Keratinocyte (primary cell): Measurements from ENCODE around the gene CDHR1. TPM values are rescaled to one million over a fixed set of nuclear protein-coding genes. Genes with fewer than 3 reads are reported as not detected.

ENCODE experiments used
- DNase-seq: peaks from one replicate; pipeline ENCODE4 v3.0.0-alpha.2; 2011; ENCODE audit warnings: low read depth, missing footprints, low spot score
- FAIRE-seq: peaks from 2 replicates; lab custom pipeline; 2011; peaks lifted over from hg19 to GRCh38; lab: Jason Lieb, UNC
- H2AFZ ChIP-seq: 2 replicates; pipeline ENCODE4 v1.6.0; 2012; ENCODE audit warnings: low read length, control low read depth, inconsistent platforms; ENCODE audit not compliant: control insufficient read depth
- H3K27ac ChIP-seq: 2 replicates; pipeline ENCODE4 v1.5.1; 2011; ENCODE audit warnings: low read length; ENCODE audit not compliant: control insufficient read depth, insufficient read depth
- H3K27me3 ChIP-seq: 3 replicates; pipeline ENCODE4 v1.6.0; 2011; ENCODE audit warnings: low read length; ENCODE audit not compliant: control insufficient read depth, insufficient read depth; ENCODE audit errors: extremely low read depth
- H3K36me3 ChIP-seq, 2 experiments: 2 replicates in 1 of 2; 3 replicates in 1 of 2; pipeline ENCODE4 v1.5.1; 2011; ENCODE audit warnings: low read length in 2 of 2, mild to moderate bottlenecking in 1 of 2; ENCODE audit not compliant: control insufficient read depth in 2 of 2, insufficient read depth in 2 of 2; ENCODE audit errors: extremely low read depth in 1 of 2
- H3K4me1 ChIP-seq: 3 replicates; pipeline ENCODE4 v1.5.1; 2011; ENCODE audit warnings: low read length; ENCODE audit not compliant: control insufficient read depth, insufficient read depth; ENCODE audit errors: extremely low read depth
- H3K4me2 ChIP-seq: 3 replicates; pipeline ENCODE4 v1.6.0; 2011; ENCODE audit warnings: low read depth, low read length; ENCODE audit not compliant: control insufficient read depth, insufficient read depth; ENCODE audit errors: extremely low read depth
- H3K4me3 ChIP-seq, 3 experiments: fragments of 200-600 bp in 1 of 3; sonication (generic) in 1 of 3; 2 replicates in 2 of 3; 3 replicates in 1 of 3; pipeline ENCODE4 v1.5.1; 2011 to 2016; ENCODE audit warnings: low read length in 3 of 3, mild to moderate bottlenecking in 3 of 3, control low read depth in 2 of 3, inconsistent platforms in 1 of 3, low read depth in 1 of 3, mixed read lengths in 1 of 3, mixed run types in 1 of 3, moderate library complexity in 1 of 3; ENCODE audit not compliant: control insufficient read depth in 2 of 3, insufficient read depth in 2 of 3; ENCODE audit errors: extremely low read depth in 1 of 3
- H3K79me2 ChIP-seq: 2 replicates; pipeline ENCODE4 v1.6.0; 2012; ENCODE audit warnings: low read length; ENCODE audit not compliant: control insufficient read depth, insufficient read depth
- H3K9ac ChIP-seq: 3 replicates; pipeline ENCODE4 v1.6.0; 2011; ENCODE audit warnings: low read length; ENCODE audit not compliant: control insufficient read depth, insufficient read depth; ENCODE audit errors: extremely low read depth
- H3K9me1 ChIP-seq: 3 replicates; pipeline ENCODE4 v1.6.0; 2011; ENCODE audit warnings: low read length; ENCODE audit not compliant: control insufficient read depth, insufficient read depth; ENCODE audit errors: extremely low read depth
- H3K9me3 ChIP-seq: 2 replicates; pipeline ENCODE4 v1.5.1; 2012; ENCODE audit warnings: low read depth, low read length; ENCODE audit not compliant: control insufficient read depth
- H4K20me1 ChIP-seq: 3 replicates; pipeline ENCODE4 v1.6.0; 2011; ENCODE audit warnings: low read length; ENCODE audit not compliant: control insufficient read depth, insufficient read depth; ENCODE audit errors: extremely low read depth
- CTCF ChIP-seq, 3 experiments: IDR thresholded peaks in 1 of 3; conservative IDR thresholded peaks in 1 of 3; optimal IDR thresholded peaks in 1 of 3; 2 replicates in 2 of 3; 3 replicates in 1 of 3; pipeline versions ENCODE3 to v1.5.1; 2011; ENCODE audit warnings: low read length in 3 of 3, mild to moderate bottlenecking in 3 of 3, moderate library complexity in 2 of 3, control low read depth in 1 of 3, inconsistent platforms in 1 of 3; ENCODE audit not compliant: insufficient read depth in 2 of 3; ENCODE audit errors: extremely low read depth in 1 of 3
- EZH2 ChIP-seq: IDR thresholded peaks from one replicate; pipeline ENCODE4 v1.6.1; 2012; ENCODE audit warnings: inconsistent platforms, mild to moderate bottlenecking, low read length, moderate library complexity
- dilution Hi-C: fragments of 300-500 bp; cut with MboI; formaldehyde crosslinking; loops from one replicate; pipeline ENCODE4 v1.7.0; 2020; ENCODE audit warnings: low sequenced_read_pairs; ENCODE audit not compliant: extremely low pct_ligation_motif_present
- polyA plus RNA-seq, 5 experiments: library from polyadenylated mRNA; depleted of rRNA in 3 of 5; stranded (reverse) in 3 of 5; stranded (forward) in 1 of 5; unstranded in 1 of 5; fragments of >200 nt; gene quantifications; 1 replicate in 1 of 5; 2 replicates in 3 of 5; 3 replicates in 1 of 5; pipeline versions ENCODE4 v1.2.1 to v1.2.3, GENCODE V29; 2011 to 2012; ENCODE audit warnings: missing spikeins in 2 of 5, low read depth in 1 of 5, low replicate concordance in 1 of 5

Gene CDHR1
- polyA plus RNA-seq, 1 donor (not counting 4 experiments of a cell fraction or from before 2014, with no cell fraction given), result 5.2 TPM

- Histone ChIP-seq H3K4me2 (peak overlapping the region; percentile 76), H3K36me3 (no peaks in the 10 kb centered on the region), H3K9ac (peak overlapping the region; percentile 22), H3K4me1 (peaks cover 14% of the 10 kb centered on the region), H3K27ac (no peak overlapping the region), H3K9me3 (no peaks in the 10 kb centered on the region), H2AFZ (peak overlapping the region; percentile 19), H3K27me3 (peaks cover 52% of the 10 kb centered on the region), H3K79me2 (no peaks in the 10 kb centered on the region), H4K20me1 (no peaks in the 10 kb centered on the region), H3K9me1 (no peaks in the 10 kb centered on the region), H3K4me3 (peak overlapping the region; percentile 28 to 60 (median 57))
- TF ChIP-seq EZH2, result no peak
- no peak for TF ChIP-seq CTCF (optimal IDR thresholded peaks at IDR 0.05 in 1 of 3, IDR thresholded peaks at IDR 0.05 in 1 of 3, conservative IDR thresholded peaks at IDR 0.05 in 1 of 3; ENCODE audit: extremely low read depth in 1 of 3, insufficient read depth in 2 of 3, low read length in 3 of 3)
- DNase-seq, result no peak
- dilution Hi-C loops, result no loop called here
- FAIRE-seq, result no peak
Measured at GRCh38 chr10:84193846-84194423, 402 bp upstream of the CDHR1 start.

GRCh38 chr10:84195044-84195830 is 900 bp downstream of the CDHR1 start:
- Histone ChIP-seq H3K79me2 (no peaks in the 10 kb centered on the region), H3K9me1 (no peaks in the 10 kb centered on the region), H3K4me1 (peaks cover 14% of the 10 kb centered on the region), H3K27ac (no peak overlapping the region), H3K9me3 (no peaks in the 10 kb centered on the region), H3K36me3 (no peaks in the 10 kb centered on the region), H2AFZ (no peak overlapping the region), H3K27me3 (peaks cover 52% of the 10 kb centered on the region), H3K4me2 (peak overlapping the region; percentile 76), H3K4me3 (peak overlapping the region; percentile 28 to 60 (median 45)), H3K9ac (no peak overlapping the region), H4K20me1 (no peaks in the 10 kb centered on the region)
- DNase-seq (no peak), FAIRE-seq (no peak)
- dilution Hi-C loops, result no loop called here
- no peak for TF ChIP-seq CTCF (optimal IDR thresholded peaks at IDR 0.05 in 1 of 3, IDR thresholded peaks at IDR 0.05 in 1 of 3, conservative IDR thresholded peaks at IDR 0.05 in 1 of 3; ENCODE audit: extremely low read depth in 1 of 3, insufficient read depth in 2 of 3, low read length in 3 of 3)
- TF ChIP-seq EZH2, result peak; percentile 94
